H1 (cell line): Measurements from ENCODE around the gene MAK. TPM values are rescaled to one million over a fixed set of nuclear protein-coding genes. Genes with fewer than 3 reads are reported as not detected.

Experiments
- CTCF ChIA-PET: fragments of 300-600 bp; sonication (Branson Sonifier 250); formaldehyde crosslinking; loops from one replicate; lab custom pipeline; 2021; ENCODE audit not compliant: partially characterized antibody; lab: Charles Lee
- POLR2A ChIA-PET: fragments of 300-600 bp; sonication (Branson Sonifier 250); formaldehyde crosslinking; loops from one replicate; lab custom pipeline; 2021; ENCODE audit warnings: inconsistent platforms; ENCODE audit not compliant: partially characterized antibody; lab: Charles Lee
- DNase-seq, 2 experiments: peaks; one replicate each; pipeline versions ENCODE4 v3.0.0 to v3.0.0-alpha.2; 2010 to 2022; ENCODE audit warnings: low spot score in 2 of 2, low read depth in 1 of 2, mixed read lengths in 1 of 2
- FAIRE-seq: peaks from 2 replicates; lab custom pipeline; 2011; peaks lifted over from hg19 to GRCh38; lab: Jason Lieb, UNC
- H2AFZ ChIP-seq: 2 replicates; pipeline ENCODE4 v1.8.1; 2012; ENCODE audit warnings: low read length, inconsistent platforms
- H2AK5ac ChIP-seq: 2 replicates; pipeline ENCODE4 v1.6.1; 2013; ENCODE audit warnings: low read depth, low read length
- H2BK120ac ChIP-seq: replicated peaks from 2 replicates; pipeline ENCODE3; 2013; ENCODE audit warnings: low read depth, low read length, inconsistent platforms
- H2BK12ac ChIP-seq: 2 replicates; pipeline ENCODE4 v1.6.1; 2013; ENCODE audit warnings: low read depth, low read length
- H2BK15ac ChIP-seq: 2 replicates; pipeline ENCODE4 v1.6.1; 2013; ENCODE audit warnings: low read length
- H2BK20ac ChIP-seq: 2 replicates; pipeline ENCODE4 v1.6.1; 2013; ENCODE audit warnings: low read length
- H2BK5ac ChIP-seq: 2 replicates; pipeline ENCODE4 v1.6.1; 2013; ENCODE audit warnings: low read depth, low read length
- H3K14ac ChIP-seq: 2 replicates; pipeline ENCODE4 v1.6.1; 2013; ENCODE audit warnings: inconsistent platforms; ENCODE audit not compliant: insufficient read length
- H3K18ac ChIP-seq: 2 replicates; pipeline ENCODE4 v1.6.1; 2013; ENCODE audit warnings: low read length; ENCODE audit errors: extremely low read depth
- H3K23ac ChIP-seq: 2 replicates; pipeline ENCODE4 v1.6.1; 2013; ENCODE audit warnings: inconsistent platforms; ENCODE audit not compliant: insufficient read length
- H3K23me2 ChIP-seq: 2 replicates; pipeline ENCODE4 v1.6.1; 2013; ENCODE audit warnings: low read depth, low read length
- H3K27ac ChIP-seq: 2 replicates; pipeline ENCODE4 v1.6.1; 2011; ENCODE audit warnings: low read depth, low read length, inconsistent platforms
- H3K27me3 ChIP-seq, 4 experiments: replicated peaks in 1 of 4; 1 replicate in 1 of 4; 2 replicates in 3 of 4; pipeline versions ENCODE4 v1.6.1 to v1.8.1; 2011 to 2013; ENCODE audit warnings: low read length in 3 of 4, mild to moderate bottlenecking in 3 of 4, inconsistent platforms in 2 of 4, mixed read lengths in 2 of 4, moderate library complexity in 1 of 4; ENCODE audit not compliant: control insufficient read depth in 3 of 4, insufficient read depth in 3 of 4; ENCODE audit errors: extremely low read depth in 1 of 4
- H3K36me3 ChIP-seq, 4 experiments: 2 replicates each; pipeline versions ENCODE4 v1.6.1 to v1.8.1; 2011 to 2013; ENCODE audit warnings: mild to moderate bottlenecking in 4 of 4, low read length in 3 of 4, moderate library complexity in 2 of 4, control low read depth in 1 of 4, inconsistent platforms in 1 of 4; ENCODE audit not compliant: insufficient read depth in 4 of 4, control insufficient read depth in 2 of 4
- H3K4ac ChIP-seq: replicated peaks from 2 replicates; pipeline ENCODE3; 2013; ENCODE audit warnings: low read length, low read depth, mixed read lengths, inconsistent platforms; ENCODE audit not compliant: insufficient read length
- H3K4me1 ChIP-seq, 4 experiments: replicated peaks in 1 of 4; 1 replicate in 1 of 4; 2 replicates in 3 of 4; pipeline versions ENCODE4 v1.6.1 to v1.8.1; 2011 to 2013; ENCODE audit warnings: low read length in 3 of 4, inconsistent platforms in 2 of 4, mixed read lengths in 1 of 4; ENCODE audit not compliant: insufficient read depth in 4 of 4, control insufficient read depth in 3 of 4
- H3K4me2 ChIP-seq, 2 experiments: 2 replicates each; pipeline versions ENCODE4 v1.6.1 to v1.8.1; 2011 to 2013; ENCODE audit warnings: low read depth in 2 of 2, low read length in 2 of 2, control low read depth in 1 of 2, inconsistent platforms in 1 of 2, mild to moderate bottlenecking in 1 of 2; ENCODE audit not compliant: insufficient read depth in 1 of 2
- H3K4me3 ChIP-seq, 4 experiments: fragments of 200-600, 300-600 bp in 1 of 4; sonication (generic), shearing (Covaris generic), sonication (Bioruptor Twin) in 1 of 4; 2 replicates each; pipeline versions ENCODE4 v1.5.1 to v1.8.1; 2011 to 2016; ENCODE audit warnings: low read length in 4 of 4, low read depth in 3 of 4, control low read depth in 2 of 4, inconsistent platforms in 2 of 4, mild to moderate bottlenecking in 2 of 4, mixed read lengths in 1 of 4, moderate library complexity in 1 of 4; ENCODE audit not compliant: insufficient read depth in 2 of 4; ENCODE audit errors: extremely low read depth in 1 of 4
- H3K56ac ChIP-seq: replicated peaks from 2 replicates; pipeline ENCODE3; 2013; ENCODE audit warnings: low read depth, mild to moderate bottlenecking, mixed read lengths, low read length, inconsistent platforms; ENCODE audit not compliant: insufficient read length
- H3K79me1 ChIP-seq: 2 replicates; pipeline ENCODE4 v1.6.1; 2013; ENCODE audit warnings: low read depth, low read length, control low read depth
- H3K79me2 ChIP-seq, 2 experiments: 2 replicates each; pipeline versions ENCODE4 v1.6.1 to v1.8.1; 2012 to 2013; ENCODE audit warnings: low read length in 2 of 2, mild to moderate bottlenecking in 2 of 2, inconsistent platforms in 1 of 2; ENCODE audit not compliant: insufficient read depth in 2 of 2, control insufficient read depth in 1 of 2
- H3K9ac ChIP-seq, 4 experiments: replicated peaks in 1 of 4; 1 replicate in 1 of 4; 2 replicates in 3 of 4; pipeline versions ENCODE4 v1.6.1 to v1.8.1; 2011 to 2013; ENCODE audit warnings: low read depth in 3 of 4, low read length in 3 of 4, control low read depth in 2 of 4, mild to moderate bottlenecking in 2 of 4, moderate library complexity in 2 of 4, inconsistent platforms in 1 of 4; ENCODE audit errors: extremely low read depth in 1 of 4
- H3K9me3 ChIP-seq, 2 experiments: 2 replicates each; pipeline versions ENCODE4 v1.6.1 to v1.8.1; 2012 to 2013; ENCODE audit warnings: mild to moderate bottlenecking in 2 of 2, moderate library complexity in 2 of 2, control low read depth in 1 of 2, inconsistent platforms in 1 of 2, low read depth in 1 of 2, low read length in 1 of 2, mixed read lengths in 1 of 2; ENCODE audit not compliant: insufficient read depth in 2 of 2
- H4K20me1 ChIP-seq, 2 experiments: replicated peaks in 1 of 2; 2 replicates each; pipeline versions ENCODE3 to v1.8.1; 2011 to 2013; ENCODE audit warnings: inconsistent platforms in 2 of 2, low read length in 2 of 2, mild to moderate bottlenecking in 1 of 2; ENCODE audit not compliant: insufficient read depth in 2 of 2, control insufficient read depth in 1 of 2
- H4K5ac ChIP-seq: 2 replicates; pipeline ENCODE4 v1.6.1; 2013; ENCODE audit warnings: low read length, low read depth, mixed read lengths, inconsistent platforms; ENCODE audit not compliant: insufficient read length
- H4K8ac ChIP-seq: 2 replicates; pipeline ENCODE4 v1.8.0; 2013; ENCODE audit warnings: mild to moderate bottlenecking, moderate library complexity, low read length, inconsistent platforms; ENCODE audit not compliant: insufficient read depth; ENCODE audit errors: extremely low read depth
- H4K91ac ChIP-seq: replicated peaks from 2 replicates; pipeline ENCODE3; 2013; ENCODE audit warnings: low read length, mixed read lengths, inconsistent platforms; ENCODE audit not compliant: insufficient read length
- CHD2 ChIP-seq: IDR thresholded peaks from 2 replicates; pipeline ENCODE4 v1.6.1; 2012; ENCODE audit warnings: low read length, improper control_type of control experiment
- CTBP2 ChIP-seq: IDR thresholded peaks from 2 replicates; pipeline ENCODE4 v1.7.0; 2011; ENCODE audit warnings: borderline replicate concordance, mild to moderate bottlenecking, moderate library complexity, mixed read lengths, low read length; ENCODE audit not compliant: insufficient read depth, insufficient read length
- JUN ChIP-seq: IDR thresholded peaks from 2 replicates; pipeline ENCODE4 v1.6.1; 2011; ENCODE audit warnings: low read depth, mild to moderate bottlenecking, improper control_type of control experiment, low read length
- KDM1A ChIP-seq: fragments of 200-600, 300-600 bp; sonication (generic); IDR thresholded peaks from 2 replicates; pipeline ENCODE4 v1.7.1; 2016; ENCODE audit warnings: mild to moderate bottlenecking, low read length, borderline replicate concordance
- MAFK ChIP-seq: IDR thresholded peaks from 2 replicates; pipeline ENCODE4 v1.6.1; 2012; ENCODE audit warnings: low read depth, mild to moderate bottlenecking, improper control_type of control experiment, low read length
- NRF1 ChIP-seq: IDR thresholded peaks from 2 replicates; pipeline ENCODE4 v1.6.1; 2011; ENCODE audit warnings: mild to moderate bottlenecking, low read depth, low read length, improper control_type of control experiment
- SIN3A ChIP-seq, 2 experiments: IDR thresholded peaks in 1 of 2; conservative IDR thresholded peaks in 1 of 2; 2 replicates each; pipeline ENCODE4 v1.6.1; 2011 to 2012; ENCODE audit warnings: low read length in 2 of 2, improper control_type of control experiment in 1 of 2, low read depth in 1 of 2, mild to moderate bottlenecking in 1 of 2
- SP2 ChIP-seq: IDR thresholded peaks from 2 replicates; pipeline ENCODE4 v1.6.1; 2012; ENCODE audit warnings: mild to moderate bottlenecking, low read length, inconsistent platforms
- SUZ12 ChIP-seq: fragments of 200-600 bp; sonication (generic); IDR thresholded peaks from 2 replicates; pipeline ENCODE4 v1.6.1; 2012; ENCODE audit warnings: mild to moderate bottlenecking, inconsistent platforms, low read length, moderate library complexity, mixed read lengths
- TAF7 ChIP-seq: optimal IDR thresholded peaks from 2 replicates; pipeline ENCODE3; 2011; ENCODE audit warnings: low read depth, mild to moderate bottlenecking, inconsistent platforms, low read length, moderate library complexity, borderline replicate concordance
- TBP ChIP-seq: IDR thresholded peaks from 2 replicates; pipeline ENCODE4 v1.6.1; 2011; ENCODE audit warnings: low read depth, low read length, improper control_type of control experiment
- WGBS, 2 experiments: shearing (Covaris generic) in 1 of 2; methylation state at CpG; one replicate each; pipeline versions ENCODE4 v1.1.6 to v1.1.7; 2013 to 2015; ENCODE audit warnings: low lambda C conversion rate in 2 of 2, mixed read lengths in 2 of 2, inconsistent platforms in 1 of 2, low coverage in 1 of 2, missing lambda C conversion rate in 1 of 2; ENCODE audit not compliant: insufficient replicate concordance in 2 of 2, insufficient coverage in 1 of 2, insufficient read length in 1 of 2; ENCODE audit errors: extremely low coverage in 1 of 2, missing lambda C conversion rate in 1 of 2; 5-methylcytosine and 5-hydroxymethylcytosine counted together
- polyA plus RNA-seq, 7 experiments: library from polyadenylated mRNA; depleted of rRNA in 3 of 7; stranded (reverse) in 5 of 7; unstranded in 2 of 7; fragments of >200 nt in 5 of 7; fragments of 200-250 nt in 2 of 7; gene quantifications; 1 replicate in 5 of 7; 2 replicates in 1 of 7; 4 replicates in 1 of 7; pipeline versions ENCODE4 v1.2.1 to v1.2.3, GENCODE V29; 2011 to 2013; ENCODE audit warnings: missing spikeins in 2 of 7, mixed read lengths in 2 of 7
- total RNA-seq: library from RNA; stranded (reverse); fragmentation: NEBNext Ultra II Directional; extraction: Animal tissue kit (Norgen Biotek cat#: 25700); gene quantifications from 2 replicates; pipeline ENCODE4 v1.2.1, GENCODE V29; 2021

MAK gene
- total and polyA plus RNA-seq, 2 of the 8 experiments (the other 6 are each of a cell fraction or from before 2014, with no cell fraction given), result 0.08 to 0.37 TPM

GRCh38 chr6:10747251-10747972 is 90.9 kb downstream of the MAK start, which contains the start of gene TMEM14B:
Gene TMEM14B, plus strand, starts transcription at chr6:10747805. Its CDS starts 1,441 bp downstream, at chr6:10749246.
- Histone ChIP-seq H2BK5ac (peak within 1 kb of the TSS; percentile 2; the same call in 1 of the 2 replicates), H3K79me2 (peaks cover 9 to 44% of the 10 kb centered on the region in 2 experiments), H2BK15ac (no peak within 1 kb of the TSS; the same call in 1 of the 2 replicates), H2BK20ac (no peak within 1 kb of the TSS), H3K27me3 (no peaks in the 10 kb centered on the region; a peak in 1 of 7 replicates), H3K9ac (peak within 1 kb of the TSS; percentile 81 to 89 (median 84)), H3K23me2 (peaks cover 4% of the 10 kb centered on the region; the same call in 1 of the 2 replicates), H4K20me1 (peaks cover 6 to 9% of the 10 kb centered on the region in 2 experiments), H3K23ac (no peak within 1 kb of the TSS), H2AFZ (peak within 1 kb of the TSS; percentile 76), H3K79me1 (peaks cover 5% of the 10 kb centered on the region), H4K8ac (peak within 1 kb of the TSS; percentile 89), H3K4ac (no peak within 1 kb of the TSS), H3K18ac (peak within 1 kb of the TSS; percentile 41; the same call in 1 of the 2 replicates), H3K27ac (peak within 1 kb of the TSS; percentile 21; the same call in 1 of the 2 replicates), H4K91ac (no peak within 1 kb of the TSS), H3K36me3 (peaks cover 8 to 21% (median 15%) of the 10 kb centered on the region in 4 experiments; a peak in 7 of 8 replicates), H4K5ac (peak within 1 kb of the TSS; percentile 72), H2BK12ac (no peak within 1 kb of the TSS), H3K14ac (no peak within 1 kb of the TSS), H3K4me2 (peak within 1 kb of the TSS; percentile 72 to 77), H2BK120ac (no peak within 1 kb of the TSS), H3K9me3 (no peaks in the 10 kb centered on the region), H3K4me1 (peaks cover 0 to 8% (median 1%) of the 10 kb centered on the region in 4 experiments; a peak in 2 of 7 replicates), H2AK5ac (no peak within 1 kb of the TSS), H3K4me3 (peak within 1 kb of the TSS; percentile 54 to 91 (median 84)), H3K56ac (no peak within 1 kb of the TSS)
- WGBS, 2 experiments, result 6% methylated on average over 40 of the region's 52 CpGs; no CpG with 5 or more reads in 1 of the 2 experiments
- ChIA-PET CTCF (interaction anchor here (1.0 to 4.8 kb wide), 9 partner anchors 11 to 282 kb away, joined by 3 to 32 read pairs (median 5); partner anchors contain the start of gene TMEM14C), POLR2A (interaction anchor here (0.9 to 4.0 kb wide), 8 partner anchors 9 to 226 kb away, joined by 3 to 39 read pairs (median 8); partner anchors contain the start of genes GCNT2 and TMEM14C)
- FAIRE-seq (no peak), DNase-seq (peak; percentile 95 to 100)
- TF ChIP-seq MAFK (no peak), KDM1A (0 out of 2 replicates have a peak, but pooled peaks have one; percentile 5), TBP (peak; percentile 79), SP2 (no peak), SIN3A (conservative IDR thresholded peaks at IDR 0.05 in 1 of 2, IDR thresholded peaks at IDR 0.05 in 1 of 2; ENCODE audit: low read depth in 1 of 2, low read length in 2 of 2) (peak in 1 of 2 experiments; percentile 76; a peak in 1 of 4 replicates), NRF1 (peak; percentile 84), CTBP2 (no peak), TAF7 (peak; percentile 10), SUZ12 (no peak), JUN (no peak), CHD2 (no peak)
